CD14-positive monocyte (primary cell): Measurements from ENCODE around the gene ZNF639. TPM values are rescaled to one million over a fixed set of nuclear protein-coding genes. Genes with fewer than 3 reads are reported as not detected.

ENCODE experiments used
- DNase-seq, 3 donors: peaks; one replicate each; pipeline ENCODE4 v3.0.0-alpha.2; 2011 to 2022
- H2AFZ ChIP-seq: 2 replicates; pipeline ENCODE4 v1.6.0; 2012; ENCODE audit warnings: mild to moderate bottlenecking, low read depth, low read length, inconsistent platforms; ENCODE audit not compliant: insufficient read depth, poor library complexity, severe bottlenecking
- H3K27ac ChIP-seq, 2 donors: 1 replicate in 1 of 2; 2 replicates in 1 of 2; pipeline ENCODE4 v1.5.1; 2012 to 2013; ENCODE audit warnings: low read length in 2 of 2, control low read depth in 1 of 2, inconsistent platforms in 1 of 2, low read depth in 1 of 2, mild to moderate bottlenecking in 1 of 2
- H3K27me3 ChIP-seq, 2 donors: one replicate each; pipeline versions ENCODE4 v1.6.0 to v1.6.1; 2011 to 2013; ENCODE audit warnings: low read length in 2 of 2; ENCODE audit not compliant: control insufficient read depth in 2 of 2, insufficient read depth in 2 of 2
- H3K36me3 ChIP-seq, 2 donors: replicated peaks in 1 of 2; 1 replicate in 1 of 2; 2 replicates in 1 of 2; pipeline versions ENCODE4 v1.5.1 to v1.6.1; 2012 to 2013; ENCODE audit warnings: low read length in 2 of 2, control low read depth in 1 of 2, inconsistent platforms in 1 of 2, mild to moderate bottlenecking in 1 of 2; ENCODE audit not compliant: insufficient read depth in 2 of 2, control insufficient read depth in 1 of 2
- H3K4me1 ChIP-seq, 2 donors: 1 replicate in 1 of 2; 2 replicates in 1 of 2; pipeline versions ENCODE4 v1.5.1 to v1.6.1; 2012 to 2013; ENCODE audit warnings: low read length in 2 of 2, control low read depth in 1 of 2, inconsistent platforms in 1 of 2, mild to moderate bottlenecking in 1 of 2, moderate library complexity in 1 of 2; ENCODE audit not compliant: insufficient read depth in 2 of 2, control insufficient read depth in 1 of 2
- H3K4me2 ChIP-seq: replicated peaks from 2 replicates; pipeline ENCODE3; 2012; ENCODE audit warnings: low read length, moderate library complexity, mild to moderate bottlenecking; ENCODE audit not compliant: poor library complexity, severe bottlenecking; ENCODE audit errors: extremely low read depth
- H3K4me3 ChIP-seq, 3 experiments: fragments of 200-600 bp in 1 of 3; sonication (generic) in 1 of 3; replicated peaks in 1 of 3; 1 replicate in 2 of 3; 2 replicates in 1 of 3; pipeline ENCODE4 v1.5.1; 2011 to 2013; ENCODE audit warnings: low read length in 3 of 3, mild to moderate bottlenecking in 3 of 3, control low read depth in 2 of 3, low read depth in 2 of 3, inconsistent platforms in 1 of 3, moderate library complexity in 1 of 3
- H3K79me2 ChIP-seq: 2 replicates; pipeline ENCODE4 v1.6.0; 2012; ENCODE audit warnings: mild to moderate bottlenecking, control low read depth, inconsistent platforms, low read length, moderate library complexity; ENCODE audit not compliant: insufficient read depth
- H3K9ac ChIP-seq: 2 replicates; pipeline ENCODE4 v1.6.0; 2017; ENCODE audit warnings: low read length, mild to moderate bottlenecking; ENCODE audit not compliant: insufficient read depth, poor library complexity, severe bottlenecking
- H3K9me3 ChIP-seq, 2 donors: replicated peaks in 1 of 2; 1 replicate in 1 of 2; 2 replicates in 1 of 2; pipeline versions ENCODE4 v1.5.1 to v1.6.1; 2012 to 2013; ENCODE audit warnings: low read length in 2 of 2, control low read depth in 1 of 2; ENCODE audit not compliant: control insufficient read depth in 1 of 2, insufficient read depth in 1 of 2
- H4K20me1 ChIP-seq: 2 replicates; pipeline ENCODE4 v1.6.0; 2012; ENCODE audit warnings: mild to moderate bottlenecking, low read length, control low read depth, moderate library complexity; ENCODE audit not compliant: insufficient read depth
- H3K27ac Mint-ChIP-seq, 7 donors: one replicate each; pipeline ENCODE4 v1.8.0; 2020; ENCODE audit warnings: mild to moderate bottlenecking in 7 of 7, mixed read lengths in 7 of 7, moderate library complexity in 6 of 7, inconsistent platforms in 2 of 7
- H3K27me3 Mint-ChIP-seq, 3 donors: one replicate each; pipeline ENCODE4 v1.8.0; 2021 to 2022; ENCODE audit warnings: low read depth in 3 of 3, mild to moderate bottlenecking in 3 of 3, mixed read lengths in 3 of 3, moderate library complexity in 3 of 3, inconsistent platforms in 1 of 3
- H3K36me3 Mint-ChIP-seq, 2 donors: one replicate each; pipeline ENCODE4 v1.8.0; 2020; ENCODE audit warnings: mixed read lengths in 2 of 2, inconsistent platforms in 1 of 2, mild to moderate bottlenecking in 1 of 2
- H3K4me1 Mint-ChIP-seq: one replicate; pipeline ENCODE4 v1.8.0; 2020; ENCODE audit warnings: mild to moderate bottlenecking, mixed read lengths
- H3K4me3 Mint-ChIP-seq, 2 donors: one replicate each; pipeline ENCODE4 v1.8.0; 2020; ENCODE audit warnings: mild to moderate bottlenecking in 2 of 2, mixed read lengths in 2 of 2, moderate library complexity in 1 of 2
- H3K9me3 Mint-ChIP-seq, 7 donors: one replicate each; pipeline ENCODE4 v1.8.0; 2020 to 2022; ENCODE audit warnings: mixed read lengths in 7 of 7, mild to moderate bottlenecking in 6 of 7, moderate library complexity in 6 of 7, inconsistent platforms in 2 of 7
- CTCF ChIP-seq: fragments of 200-600 bp; IDR thresholded peaks from one replicate; pipeline ENCODE4 v1.8.0; 2022; ENCODE audit warnings: antibody characterized with exemption, mild to moderate bottlenecking
- WGBS: methylation state at CpG from one replicate; pipeline ENCODE4 v1.1.5; 2013; ENCODE audit warnings: missing lambda C conversion rate; ENCODE audit not compliant: insufficient coverage; 5-methylcytosine and 5-hydroxymethylcytosine counted together
- intact Hi-C, 2 donors: fragments of 100-400 bp; cut with micrococcal nuclease; formaldehyde crosslinking; loops; one replicate each; pipeline versions ENCODE4 v1.15.0 to v1.15.1; 2023
- polyA plus RNA-seq, 3 donors: library from polyadenylated mRNA; depleted of rRNA in 1 of 3; unstranded in 2 of 3; stranded (reverse) in 1 of 3; fragments of 300-500 nt in 2 of 3; fragments of >200 nt in 1 of 3; fragmentation: Illumina TruSeq in 2 of 3; gene quantifications; 1 replicate in 2 of 3; 2 replicates in 1 of 3; pipeline ENCODE4 v1.2.3, GENCODE V29; 2012 to 2021

The ZNF639 gene
- polyA plus RNA-seq, 3 donors, result 9.4 to 17.9 (median 17.7) TPM

- Mint-ChIP-seq H3K9me3 (no peaks in the 10 kb centered on the region), H3K36me3 (peaks cover 57 to 61% of the 10 kb centered on the region in 2 donors), H3K4me1 (no peaks in the 10 kb centered on the region), H3K27ac (no peak overlapping the region), H3K4me3 (no peak overlapping the region), H3K27me3 (peaks cover 0 to 2% (median 0%) of the 10 kb centered on the region in 3 donors)
- Histone ChIP-seq H4K20me1 (no peaks in the 10 kb centered on the region), H3K36me3 (peaks cover 59 to 81% of the 10 kb centered on the region in 2 donors), H3K4me3 (no peak overlapping the region), H3K27ac (no peak overlapping the region), H2AFZ (no peak overlapping the region), H3K9me3 (no peaks in the 10 kb centered on the region), H3K27me3 (no peaks in the 10 kb centered on the region), H3K4me2 (no peak overlapping the region), H3K4me1 (no peaks in the 10 kb centered on the region), H3K9ac (no peak overlapping the region), H3K79me2 (no peaks in the 10 kb centered on the region)
- no CpG with 5 or more reads among the region's 12 CpGs for WGBS
- DNase-seq, result no peak
- intact Hi-C loops, result no loop called here
- no peak for TF ChIP-seq CTCF
These were observed 52.5 kb downstream of the ZNF639 start for GRCh38 chr3:179375091-179375999.

- no peaks in the 10 kb centered on the region for H3K9me3 Mint-ChIP-seq
- H3K4me2 ChIP-seq, result no peak overlapping the region
These were observed 53.6 kb downstream of the ZNF639 start for GRCh38 chr3:179376474-179376873.

More at GRCh38 chr3:179376474-179376873, 53.6 kb downstream of the ZNF639 start:
- H3K27me3 Mint-ChIP-seq, result peaks cover 0 to 2% (median 0%) of the 10 kb centered on the region in 3 donors
- no peaks in the 10 kb centered on the region for H3K27me3 ChIP-seq
- no peak overlapping the region for H3K27ac Mint-ChIP-seq
- WGBS, result no CpG with 5 or more reads among the region's 1 CpG
- peaks cover 55 to 60% of the 10 kb centered on the region in 2 donors for H3K36me3 Mint-ChIP-seq
- no peaks in the 10 kb centered on the region for H3K79me2 ChIP-seq
- no peaks in the 10 kb centered on the region for H3K4me1 Mint-ChIP-seq
- no peak overlapping the region for H3K9ac ChIP-seq
- H3K27ac ChIP-seq, result no peak overlapping the region
- TF ChIP-seq CTCF, result no peak
- no peak overlapping the region for H2AFZ ChIP-seq
- intact Hi-C loops, result no loop called here
- no peaks in the 10 kb centered on the region for H3K9me3 ChIP-seq
- H3K4me3 ChIP-seq, result no peak overlapping the region
- H4K20me1 ChIP-seq, result no peaks in the 10 kb centered on the region
- H3K4me3 Mint-ChIP-seq, result no peak overlapping the region
- H3K36me3 ChIP-seq, result peaks cover 64 to 81% of the 10 kb centered on the region in 2 donors
- H3K4me1 ChIP-seq, result no peaks in the 10 kb centered on the region
- no peak for DNase-seq

Other genes with a start within 250 kb of the ZNF639 start
- gene PIK3CA, start 174.7 kb upstream of the ZNF639 start, polyA plus RNA-seq, result 1 to 10 TPM; 7.4 to 9.5 (median 9.4) TPM
- gene KCNMB3, start 71.9 kb upstream of the ZNF639 start, polyA plus RNA-seq, result 1 to 10 TPM in 1 of 3 donors, under 1 TPM in 1, not detected in 1; 0.14 to 2.2 TPM
- gene MFN1, start 24.7 kb downstream of the ZNF639 start, polyA plus RNA-seq, result 10 to 100 TPM in 2 of 3 donors, 1 to 10 TPM in 1; 5.6 to 15.2 (median 12.2) TPM
- 10 to 100 TPM; 15.4 to 65.1 (median 63.5) TPM for gene GNB4, start 128.4 kb downstream of the ZNF639 start, polyA plus RNA-seq
- 10 to 100 TPM; 28.2 to 37.2 (median 35.9) TPM for gene ACTL6A, start 239.9 kb downstream of the ZNF639 start, polyA plus RNA-seq